Pancreas (tissue), 10 donors: ENCODE data around the gene KLRF2. TPM values are rescaled to one million over a fixed set of nuclear protein-coding genes. Genes with fewer than 3 reads are reported as not detected.

ENCODE experiments used
- ATAC-seq, 4 donors: fragments of 200-7000 bp; cut with Tn5 transposase; one replicate each; pipeline versions ENCODE4 v1.8.0 to v1.9.1; 2020; ENCODE audit warnings: mild to moderate bottlenecking in 4 of 4, moderate library complexity in 4 of 4
- DNase-seq, 6 donors: peaks; one replicate each; pipeline ENCODE4 v3.0.0-alpha.2; 2020
- FAIRE-seq: peaks from 2 replicates; lab custom pipeline; 2012; peaks lifted over from hg19 to GRCh38; lab: Jason Lieb, UNC
- H3K27ac ChIP-seq, 4 donors: fragments of 200-600 bp; sonication (generic); 1 replicate in 3 of 4; 2 replicates in 1 of 4; pipeline versions ENCODE4 v1.5.0 to v1.8.0; 2020
- H3K27me3 ChIP-seq, 4 donors: fragments of 200-600 bp; one replicate each; pipeline ENCODE4 v1.8.0; 2021
- H3K36me3 ChIP-seq, 3 donors: fragments of 200-600 bp; sonication (generic) in 1 of 3; one replicate each; pipeline versions ENCODE4 v1.5.0 to v1.8.0; 2020 to 2021
- H3K4me1 ChIP-seq, 3 donors: fragments of 200-600 bp; one replicate each; pipeline ENCODE4 v1.8.0; 2021
- H3K4me3 ChIP-seq, 4 donors: fragments of 200-600 bp; sonication (generic) in 2 of 4; one replicate each; pipeline versions ENCODE4 v1.5.0 to v1.8.0; 2020 to 2021
- H3K9me3 ChIP-seq, 4 donors: fragments of 200-600 bp; one replicate each; pipeline ENCODE4 v1.8.0; 2021
- WGBS, 2 donors: extraction: QIAGEN DNeasy Blood & Tissue Kit; methylation state at CpG; one replicate each; pipeline ENCODE4 v1.1.7; 2013; 5-methylcytosine and 5-hydroxymethylcytosine counted together
- intact Hi-C, 3 donors: fragments of 100-400 bp; cut with DNase I; formaldehyde crosslinking; loops; one replicate each; pipeline versions ENCODE4 v1.11.1 to v1.14.2; 2022
- polyA plus RNA-seq, 2 donors: library from polyadenylated mRNA; stranded (reverse); fragments of 200-250 nt; gene quantifications; one replicate each; pipeline ENCODE4 v1.2.3, GENCODE V29; 2013
- total RNA-seq, 6 donors: library from RNA; stranded (reverse); fragmentation: NEBNext Ultra II Directional in 4 of 6; extraction: Animal tissue kit (Norgen Biotek cat#: 25700) in 4 of 6; gene quantifications; one replicate each; pipeline versions ENCODE4 v1.2.1 to v1.2.4, GENCODE V29; 2021 to 2023
- TF ChIP-seq, protein P1 (sequence below), 4 donors: fragments of 200-600 bp; sonication (generic) in 3 of 4; IDR thresholded peaks; one replicate each; pipeline versions ENCODE4 v1.5.0 to v1.8.0; 2021; ENCODE audit warnings: antibody characterized with exemption in 4 of 4
- donor health status: healthy with polysubstance abuse.
- donor health status: DM: no; HTN: no; CAD: no; lungs with moderate emphysema.
- donor health status: DM: no; HTN: no; CAD: no.
- donor health status: control.
- donor health status: control.
- donor health status: Bipolar disorder and iron deficiency.
- donor health status: DM: yes; HTN: yes; CAD: no.
- donor health status: DM: no; HTN: no; CAD: no.
- donor health status: DM: no; HTN: no; CAD: no.
- donor health status: DM: yes; HTN: yes; CAD: no.

KLRF2 gene
- total and polyA plus RNA-seq, 8 donors, result not detected

DNA sequence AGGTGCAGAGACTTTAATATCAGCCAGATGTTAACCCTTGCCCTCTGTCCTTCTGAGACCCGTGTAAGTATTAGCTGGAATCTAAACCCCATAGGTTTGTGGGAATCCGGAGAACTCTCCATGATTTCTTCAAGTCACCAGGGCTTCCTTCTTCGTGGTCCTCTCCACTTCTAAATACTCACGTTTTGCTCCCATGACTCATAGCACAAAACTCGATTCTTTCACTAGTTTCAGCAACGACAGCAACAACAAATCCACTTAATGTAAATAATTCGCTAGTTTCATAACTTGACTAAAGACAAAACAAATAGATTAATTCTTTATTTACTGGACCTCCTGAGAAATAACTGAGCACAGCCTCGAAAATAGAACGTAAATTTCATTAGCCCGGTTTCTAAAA is 55.3 kb downstream of the KLRF2 start:
- no peak for ATAC-seq
- FAIRE-seq, result no peak
- Histone ChIP-seq H3K27ac (no peak overlapping the region), H3K9me3 (no peaks in the 10 kb centered on the region), H3K4me1 (no peaks in the 10 kb centered on the region), H3K36me3 (no peaks in the 10 kb centered on the region), H3K4me3 (no peak overlapping the region), H3K27me3 (no peaks in the 10 kb centered on the region)
- TF ChIP-seq, protein P1, sequence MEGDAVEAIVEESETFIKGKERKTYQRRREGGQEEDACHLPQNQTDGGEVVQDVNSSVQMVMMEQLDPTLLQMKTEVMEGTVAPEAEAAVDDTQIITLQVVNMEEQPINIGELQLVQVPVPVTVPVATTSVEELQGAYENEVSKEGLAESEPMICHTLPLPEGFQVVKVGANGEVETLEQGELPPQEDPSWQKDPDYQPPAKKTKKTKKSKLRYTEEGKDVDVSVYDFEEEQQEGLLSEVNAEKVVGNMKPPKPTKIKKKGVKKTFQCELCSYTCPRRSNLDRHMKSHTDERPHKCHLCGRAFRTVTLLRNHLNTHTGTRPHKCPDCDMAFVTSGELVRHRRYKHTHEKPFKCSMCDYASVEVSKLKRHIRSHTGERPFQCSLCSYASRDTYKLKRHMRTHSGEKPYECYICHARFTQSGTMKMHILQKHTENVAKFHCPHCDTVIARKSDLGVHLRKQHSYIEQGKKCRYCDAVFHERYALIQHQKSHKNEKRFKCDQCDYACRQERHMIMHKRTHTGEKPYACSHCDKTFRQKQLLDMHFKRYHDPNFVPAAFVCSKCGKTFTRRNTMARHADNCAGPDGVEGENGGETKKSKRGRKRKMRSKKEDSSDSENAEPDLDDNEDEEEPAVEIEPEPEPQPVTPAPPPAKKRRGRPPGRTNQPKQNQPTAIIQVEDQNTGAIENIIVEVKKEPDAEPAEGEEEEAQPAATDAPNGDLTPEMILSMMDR (IDR thresholded peaks at IDR 0.05), result no peak
- no peak for DNase-seq
- WGBS, 2 donors, result 63 to 70% methylated on average over 10 of the region's 10 CpGs
- intact Hi-C loops, result no loop called here

DNA sequence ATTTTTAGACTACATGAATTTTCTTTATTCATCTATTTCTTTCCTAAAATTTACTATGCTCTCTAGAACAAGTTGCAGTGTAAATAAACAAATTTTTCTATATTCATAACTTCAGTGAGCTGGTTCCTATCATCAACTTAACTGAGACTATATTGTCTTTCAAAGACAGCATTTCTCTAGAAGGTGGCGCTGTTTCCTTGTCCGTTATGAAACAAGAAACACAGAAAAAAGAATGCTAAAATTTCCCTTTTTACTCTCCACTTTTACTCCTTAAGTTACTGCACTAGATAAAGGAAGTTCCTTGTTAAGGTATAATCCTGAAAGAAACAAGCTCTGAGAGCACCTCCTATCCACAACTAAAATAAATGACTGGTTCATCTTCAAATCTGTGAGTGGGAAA is 59.1 kb downstream of the KLRF2 start:
- WGBS, 2 donors, result 26 to 40% methylated on average over 2 of the region's 2 CpGs
- H3K36me3 ChIP-seq, result no peaks in the 10 kb centered on the region
- no peak for ATAC-seq
- TF ChIP-seq, protein P1 (IDR thresholded peaks at IDR 0.05), result no peak
- no peak for FAIRE-seq
- H3K9me3 ChIP-seq, result no peaks in the 10 kb centered on the region
- H3K27ac ChIP-seq, result no peak overlapping the region
- no peak overlapping the region for H3K4me3 ChIP-seq
- no peaks in the 10 kb centered on the region for H3K27me3 ChIP-seq
- DNase-seq, result no peak
- no peaks in the 10 kb centered on the region for H3K4me1 ChIP-seq
- intact Hi-C loops, result no loop called here

DNA sequence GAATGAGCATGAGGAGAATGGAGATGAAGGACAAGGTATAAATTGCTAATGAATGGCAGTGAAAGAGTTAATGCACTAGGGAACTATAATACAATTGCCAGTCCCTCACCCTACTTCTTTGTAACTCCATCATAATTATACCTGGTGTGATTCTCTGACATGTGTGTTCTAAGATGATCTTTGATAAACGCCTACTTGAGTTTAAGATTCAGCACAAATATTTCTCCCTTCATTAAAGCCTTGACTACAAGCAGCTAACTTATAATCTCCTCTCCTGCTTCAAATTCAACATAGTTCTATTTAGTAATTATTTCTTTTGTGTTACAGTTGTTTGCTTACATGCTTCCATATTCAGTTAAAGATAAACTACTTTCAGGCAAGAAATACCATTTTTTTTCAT is 60.5 kb downstream of the KLRF2 start:
- H3K4me3 ChIP-seq, result no peak overlapping the region
- intact Hi-C loops, result no loop called here
- TF ChIP-seq, protein P1 (IDR thresholded peaks at IDR 0.05), result no peak
- 54 to 63% methylated on average over 1 of the region's 1 CpG for WGBS, 2 donors
- no peaks in the 10 kb centered on the region for H3K9me3 ChIP-seq
- H3K4me1 ChIP-seq, result no peaks in the 10 kb centered on the region
- H3K27ac ChIP-seq, result no peak overlapping the region
- FAIRE-seq (no peak), ATAC-seq (no peak), DNase-seq (no peak)
- H3K36me3 ChIP-seq, result no peaks in the 10 kb centered on the region
- no peaks in the 10 kb centered on the region for H3K27me3 ChIP-seq

DNA sequence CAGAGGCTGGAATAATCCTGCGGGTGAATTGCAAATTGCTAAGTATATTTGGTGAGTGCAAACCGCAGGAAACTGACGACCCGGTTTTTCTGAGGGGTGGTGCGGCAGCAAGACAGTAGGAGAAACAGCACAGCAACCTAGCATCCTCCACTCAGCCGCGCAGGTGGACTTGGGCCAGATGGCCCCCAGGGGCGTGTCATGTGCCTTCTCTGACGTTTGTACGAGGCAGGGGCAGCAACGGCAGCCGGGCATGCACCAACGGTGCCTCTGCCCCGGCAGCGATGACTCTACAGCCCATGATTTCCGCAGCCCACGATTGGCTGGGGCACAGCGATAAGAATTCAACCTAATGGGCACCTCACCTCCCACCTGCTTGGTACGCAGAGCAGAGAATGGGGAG is 62.0 kb downstream of the KLRF2 start:
- Histone ChIP-seq H3K4me3 (no peak overlapping the region), H3K27ac (no peak overlapping the region), H3K27me3 (no peaks in the 10 kb centered on the region), H3K4me1 (no peaks in the 10 kb centered on the region), H3K9me3 (no peaks in the 10 kb centered on the region), H3K36me3 (no peaks in the 10 kb centered on the region)
- TF ChIP-seq, protein P1 (IDR thresholded peaks at IDR 0.05), result no peak
- FAIRE-seq, result no peak
- no peak for ATAC-seq
- peak in 1 of 6 donors; percentile 50 for DNase-seq
- intact Hi-C loops, result no loop called here
- WGBS, 2 donors, result 33 to 41% methylated on average over 19 of the region's 19 CpGs

DNA sequence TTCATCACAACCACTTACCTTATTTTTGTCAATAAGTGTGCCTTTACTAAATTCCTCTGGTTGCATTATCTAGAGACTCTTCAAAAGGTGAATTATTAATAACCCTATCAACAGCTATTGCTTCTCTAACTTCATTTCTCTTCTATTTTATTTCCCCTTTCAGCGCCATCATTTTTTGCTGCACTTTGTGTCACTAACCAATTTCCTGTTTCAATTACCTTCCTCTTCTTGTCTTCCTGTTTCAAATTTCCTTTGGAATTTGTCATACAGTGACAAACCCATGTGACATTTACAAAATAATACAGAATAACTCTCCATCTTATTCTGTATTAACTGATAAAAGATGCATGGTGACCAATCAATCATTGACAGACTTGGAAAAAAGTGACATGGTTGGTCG is 63.1 kb downstream of the KLRF2 start:
- Histone ChIP-seq H3K9me3 (no peaks in the 10 kb centered on the region), H3K27me3 (no peaks in the 10 kb centered on the region), H3K27ac (no peak overlapping the region), H3K36me3 (no peaks in the 10 kb centered on the region), H3K4me3 (no peak overlapping the region), H3K4me1 (no peaks in the 10 kb centered on the region)
- ATAC-seq (no peak), DNase-seq (no peak), FAIRE-seq (no peak)
- 58 to 61% methylated on average over 2 of the region's 2 CpGs for WGBS, 2 donors
- TF ChIP-seq, protein P1 (IDR thresholded peaks at IDR 0.05), result no peak
- intact Hi-C loops, result no loop called here

Other genes with a start within 250 kb of the KLRF2 start
- 1 to 10 TPM; 1.1 to 5.7 (median 2.1) TPM for gene CLEC2D, start 211.8 kb upstream of the KLRF2 start, total RNA-seq
- 1 to 10 TPM; 2.8 to 3.6 TPM for gene CLEC2D, start 211.8 kb upstream of the KLRF2 start, polyA plus RNA-seq
- gene CLECL1, start 148.4 kb upstream of the KLRF2 start, total RNA-seq, result under 1 TPM in 2 of 6 donors, not detected in 4; 0.31 to 0.43 TPM
- gene CLECL1, start 148.4 kb upstream of the KLRF2 start, polyA plus RNA-seq, result not detected
- gene CD69, start 120.6 kb upstream of the KLRF2 start, total RNA-seq, result 1 to 10 TPM in 2 of 6 donors, under 1 TPM in 4; 0.12 to 1.9 (median 0.76) TPM
- gene CD69, start 120.6 kb upstream of the KLRF2 start, polyA plus RNA-seq, result under 1 TPM; 0.23 to 0.31 TPM
- gene KLRF1, start 54.0 kb upstream of the KLRF2 start, total RNA-seq, result under 1 TPM in 5 of 6 donors, not detected in 1; 0.28 to 0.76 (median 0.35) TPM
- 1 to 10 TPM in 1 of 2 donors, under 1 TPM in 1; 0.84 to 2.1 TPM for gene KLRF1, start 54.0 kb upstream of the KLRF2 start, polyA plus RNA-seq
- gene CLEC2B, start 12.1 kb upstream of the KLRF2 start, total RNA-seq, result 1 to 10 TPM in 5 of 6 donors, under 1 TPM in 1; 0.65 to 6.3 (median 1.3) TPM
- gene CLEC2B, start 12.1 kb upstream of the KLRF2 start, polyA plus RNA-seq, result 1 to 10 TPM; 1.7 to 2.4 TPM
- gene CLEC2A, start 50.9 kb downstream of the KLRF2 start, total RNA-seq, result not detected
- gene CLEC2A, start 50.9 kb downstream of the KLRF2 start, polyA plus RNA-seq, result not detected
- gene CLEC12A, start 89.9 kb downstream of the KLRF2 start, total RNA-seq, result 1 to 10 TPM in 2 of 6 donors, under 1 TPM in 3, not detected in 1; 0.19 to 3.4 (median 0.93) TPM
- gene CLEC12A, start 89.9 kb downstream of the KLRF2 start, polyA plus RNA-seq, result under 1 TPM; 0.19 to 0.77 TPM
- not detected for gene CLEC1B, start 117.6 kb downstream of the KLRF2 start, total RNA-seq
- under 1 TPM in 1 of 2 donors, not detected in 1; 0.02 TPM for gene CLEC1B, start 117.6 kb downstream of the KLRF2 start, polyA plus RNA-seq
- gene CLEC12B, start 129.1 kb downstream of the KLRF2 start, total RNA-seq, result under 1 TPM in 1 of 6 donors, not detected in 5; 0.09 TPM
- gene CLEC12B, start 129.1 kb downstream of the KLRF2 start, polyA plus RNA-seq, result not detected
- under 1 TPM in 3 of 6 donors, not detected in 3; 0.09 to 0.22 (median 0.18) TPM for gene CLEC9A, start 149.2 kb downstream of the KLRF2 start, total RNA-seq
- not detected for gene CLEC9A, start 149.2 kb downstream of the KLRF2 start, polyA plus RNA-seq
- gene CLEC1A, start 217.5 kb downstream of the KLRF2 start, total RNA-seq, result 1 to 10 TPM in 1 of 6 donors, under 1 TPM in 5; 0.24 to 1.8 (median 0.77) TPM
- 1 to 10 TPM in 1 of 2 donors, under 1 TPM in 1; 0.80 to 3.0 TPM for gene CLEC1A, start 217.5 kb downstream of the KLRF2 start, polyA plus RNA-seq
- gene CLEC7A, start 248.7 kb downstream of the KLRF2 start, total RNA-seq, result 1 to 10 TPM in 4 of 6 donors, under 1 TPM in 2; 0.60 to 8.5 (median 2.2) TPM
- 1 to 10 TPM in 1 of 2 donors, under 1 TPM in 1; 0.92 to 1.0 TPM for gene CLEC7A, start 248.7 kb downstream of the KLRF2 start, polyA plus RNA-seq